Neutrophil (primary cell): ENCODE measurements around the gene ZNF280A.
"Not testable (repeated sequence)": the region's sequence is repeated elsewhere in the genome, so short reads cannot be mapped to it uniquely, and the experiment has no call there.

Source experiments
- H3K27ac ChIP-seq: fragments of 200-600 bp; sonication (generic); 2 replicates; pipeline ENCODE4 v1.5.1; 2016; ENCODE audit warnings: mild to moderate bottlenecking, moderate library complexity
- H3K27me3 ChIP-seq: fragments of 200-600 bp; sonication (generic); 2 replicates; pipeline ENCODE4 v1.6.0; 2016; ENCODE audit warnings: mild to moderate bottlenecking
- H3K36me3 ChIP-seq: fragments of 200-600 bp; sonication (generic); 2 replicates; pipeline ENCODE4 v1.5.1; 2017
- H3K4me1 ChIP-seq, 2 experiments: fragments of 200-600 bp in 1 of 2; sonication (generic) in 1 of 2; 1 replicate in 1 of 2; 2 replicates in 1 of 2; pipeline versions ENCODE4 v1.5.1 to v1.6.1; 2013 to 2016; ENCODE audit warnings: low read depth in 1 of 2, low read length in 1 of 2, mild to moderate bottlenecking in 1 of 2, moderate library complexity in 1 of 2; ENCODE audit not compliant: control insufficient read depth in 1 of 2, insufficient read depth in 1 of 2
- H3K4me3 ChIP-seq, 2 experiments: fragments of 200-600 bp in 1 of 2; sonication (generic) in 1 of 2; 1 replicate in 1 of 2; 2 replicates in 1 of 2; pipeline ENCODE4 v1.5.1; 2013 to 2016; ENCODE audit warnings: low read depth in 1 of 2, low read length in 1 of 2, mild to moderate bottlenecking in 1 of 2, moderate library complexity in 1 of 2
- H3K9me3 ChIP-seq: fragments of 200-600 bp; sonication (generic); 2 replicates; pipeline ENCODE4 v1.5.1; 2016
- TF ChIP-seq, protein P1 (sequence below): fragments of 200-600 bp; sonication (generic); IDR thresholded peaks from 2 replicates; pipeline ENCODE4 v1.5.1; 2016; ENCODE audit warnings: antibody characterized with exemption

Gene ZNF280A

DNA sequence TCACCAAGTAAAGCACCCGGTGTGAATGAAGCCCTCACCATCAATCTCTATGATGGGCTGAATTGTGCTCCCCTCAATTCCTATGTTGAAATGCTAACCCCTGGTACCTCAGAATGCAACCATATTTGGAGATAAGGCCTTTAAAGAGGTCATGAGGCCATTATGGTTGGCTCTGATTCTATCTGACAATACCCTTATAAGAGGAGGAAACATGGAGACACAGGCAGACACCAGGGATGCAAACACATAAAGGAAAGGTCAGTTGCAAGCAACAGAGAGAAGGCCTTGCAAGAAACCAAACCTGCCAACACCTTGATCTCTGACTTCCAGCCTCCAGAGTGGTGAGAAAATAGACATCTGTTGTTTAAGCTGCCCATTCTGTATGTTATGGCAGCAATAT is 13.3 kb upstream of the ZNF280A start:
- Histone ChIP-seq H3K27ac (no peak overlapping the region), H3K9me3 (no peaks in the 10 kb centered on the region), H3K4me3 (no peak overlapping the region), H3K4me1 (no peaks in the 10 kb centered on the region), H3K36me3 (no peaks in the 10 kb centered on the region), H3K27me3 (no peaks in the 10 kb centered on the region)
- TF ChIP-seq, protein P1, sequence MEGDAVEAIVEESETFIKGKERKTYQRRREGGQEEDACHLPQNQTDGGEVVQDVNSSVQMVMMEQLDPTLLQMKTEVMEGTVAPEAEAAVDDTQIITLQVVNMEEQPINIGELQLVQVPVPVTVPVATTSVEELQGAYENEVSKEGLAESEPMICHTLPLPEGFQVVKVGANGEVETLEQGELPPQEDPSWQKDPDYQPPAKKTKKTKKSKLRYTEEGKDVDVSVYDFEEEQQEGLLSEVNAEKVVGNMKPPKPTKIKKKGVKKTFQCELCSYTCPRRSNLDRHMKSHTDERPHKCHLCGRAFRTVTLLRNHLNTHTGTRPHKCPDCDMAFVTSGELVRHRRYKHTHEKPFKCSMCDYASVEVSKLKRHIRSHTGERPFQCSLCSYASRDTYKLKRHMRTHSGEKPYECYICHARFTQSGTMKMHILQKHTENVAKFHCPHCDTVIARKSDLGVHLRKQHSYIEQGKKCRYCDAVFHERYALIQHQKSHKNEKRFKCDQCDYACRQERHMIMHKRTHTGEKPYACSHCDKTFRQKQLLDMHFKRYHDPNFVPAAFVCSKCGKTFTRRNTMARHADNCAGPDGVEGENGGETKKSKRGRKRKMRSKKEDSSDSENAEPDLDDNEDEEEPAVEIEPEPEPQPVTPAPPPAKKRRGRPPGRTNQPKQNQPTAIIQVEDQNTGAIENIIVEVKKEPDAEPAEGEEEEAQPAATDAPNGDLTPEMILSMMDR, result no peak

DNA sequence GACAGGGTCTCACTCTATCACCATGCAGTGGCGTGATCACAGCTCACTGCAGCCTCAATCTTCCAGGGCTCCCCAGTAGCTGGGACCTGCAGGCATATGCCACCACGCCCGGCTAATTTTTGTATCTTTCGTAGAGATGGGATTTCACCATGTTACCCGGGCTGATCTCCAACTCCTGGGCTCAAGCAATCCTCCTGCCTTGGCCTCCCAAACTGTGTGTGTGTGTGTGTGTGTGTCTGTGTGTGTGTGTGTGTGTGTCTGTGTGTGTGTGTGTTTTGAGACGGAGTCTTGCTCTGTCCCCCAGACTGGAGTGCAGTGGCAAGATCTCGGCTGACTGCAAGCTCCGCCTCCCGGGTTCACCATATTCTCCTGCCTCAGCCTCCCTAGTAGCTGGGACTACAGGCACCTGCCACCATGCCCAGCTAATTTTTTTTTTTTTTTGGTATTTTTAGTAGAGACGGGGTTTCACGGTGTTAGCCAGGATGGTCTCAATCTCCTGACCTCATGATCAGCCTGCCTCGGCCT is 12.5 kb upstream of the ZNF280A start:
- H3K27ac ChIP-seq, H3K4me3 ChIP-seq, H3K36me3 ChIP-seq, H3K9me3 ChIP-seq, H3K27me3 ChIP-seq, H3K4me1 ChIP-seq: not testable (repeated sequence)

DNA sequence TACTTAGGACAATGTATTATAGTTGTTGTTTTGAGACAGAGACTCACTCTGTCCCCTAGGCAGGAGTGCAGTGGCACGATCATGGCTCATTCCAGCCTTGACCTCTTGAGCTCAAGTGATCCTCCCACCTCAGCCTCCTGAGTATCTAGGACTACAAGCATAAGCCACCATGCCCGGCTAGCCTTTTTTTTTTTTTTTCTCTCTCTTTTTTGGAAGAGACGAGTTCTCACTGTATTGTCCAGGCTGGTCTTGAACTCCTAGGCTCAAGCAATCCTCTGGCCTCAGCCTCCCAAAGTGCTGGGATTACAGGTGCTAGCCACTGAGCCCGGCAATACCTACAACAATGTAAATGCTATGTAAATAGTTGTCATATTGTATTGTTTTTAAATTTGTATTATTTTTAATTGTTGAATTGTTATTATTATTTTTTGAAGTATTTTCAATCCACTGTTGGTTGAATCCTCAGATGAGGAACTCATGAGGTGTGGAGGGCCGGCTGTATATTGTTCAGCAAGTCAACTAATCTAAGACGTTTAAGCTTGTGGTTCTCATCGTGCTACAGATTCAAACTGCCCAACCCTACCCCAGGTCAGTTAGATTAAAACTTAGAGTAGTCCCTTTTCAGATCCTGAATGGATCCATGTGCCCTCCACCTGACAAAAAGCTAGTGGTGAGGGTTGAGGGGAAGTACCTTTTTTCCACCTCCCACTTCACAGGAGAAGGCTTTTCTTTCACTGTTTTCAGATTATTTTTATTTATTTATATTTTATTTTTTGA is 11.9 kb upstream of the ZNF280A start:
- Histone ChIP-seq H3K4me3 (no peak overlapping the region), H3K27me3 (no peaks in the 10 kb centered on the region), H3K27ac (no peak overlapping the region), H3K36me3 (no peaks in the 10 kb centered on the region), H3K9me3 (no peaks in the 10 kb centered on the region), H3K4me1 (no peaks in the 10 kb centered on the region)
- TF ChIP-seq, protein P1, result no peak

DNA sequence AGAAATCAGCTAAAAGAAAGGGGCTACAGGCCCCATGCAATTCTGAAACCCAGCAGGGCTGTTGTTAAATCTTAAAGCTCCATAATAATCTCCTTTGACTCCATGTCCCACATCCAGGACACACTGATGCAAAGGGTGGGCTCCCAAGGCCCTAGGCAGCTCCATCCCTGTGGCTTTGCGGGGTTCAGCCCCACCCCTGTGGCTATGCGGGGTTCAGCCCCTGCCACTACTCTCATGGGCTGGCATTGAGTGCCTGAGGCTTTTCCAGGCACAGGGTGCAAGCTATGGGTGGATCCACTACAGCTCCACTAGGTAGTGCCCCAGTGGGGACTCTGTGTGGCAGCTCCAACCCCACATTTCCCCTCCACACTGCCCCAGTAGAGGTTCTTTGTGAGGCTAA is 8.7 kb upstream of the ZNF280A start:
- Histone ChIP-seq H3K27ac (no peak overlapping the region), H3K9me3 (no peaks in the 10 kb centered on the region), H3K4me3 (no peak overlapping the region), H3K36me3 (no peaks in the 10 kb centered on the region), H3K27me3 (peaks cover 6% of the 10 kb centered on the region), H3K4me1 (no peaks in the 10 kb centered on the region)
- TF ChIP-seq, protein P1, result no peak

DNA sequence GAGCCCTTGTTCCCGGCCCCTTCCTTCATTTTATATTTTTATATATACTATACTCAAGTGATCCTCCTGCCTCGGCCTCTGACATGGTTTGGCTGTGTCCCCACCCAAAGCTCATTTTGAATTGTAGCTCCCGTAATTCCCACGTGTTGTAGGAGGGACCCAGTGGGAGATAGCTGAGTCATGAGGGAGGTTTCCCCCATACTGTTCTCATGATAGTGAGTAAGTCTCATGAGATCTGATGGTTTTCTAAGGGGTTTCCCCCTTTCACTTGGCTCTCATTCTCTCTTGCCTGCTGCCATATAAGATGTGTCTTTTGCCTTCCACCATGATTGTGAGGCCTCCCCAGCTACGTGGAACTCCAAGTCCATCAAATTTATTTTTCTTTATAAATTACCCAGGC is 7.2 kb upstream of the ZNF280A start:
- Histone ChIP-seq H3K27ac (no peak overlapping the region), H3K9me3 (no peaks in the 10 kb centered on the region), H3K4me1 (no peaks in the 10 kb centered on the region), H3K36me3 (no peaks in the 10 kb centered on the region), H3K27me3 (peaks cover 6% of the 10 kb centered on the region), H3K4me3 (no peak overlapping the region)
- TF ChIP-seq, protein P1, result no peak

DNA sequence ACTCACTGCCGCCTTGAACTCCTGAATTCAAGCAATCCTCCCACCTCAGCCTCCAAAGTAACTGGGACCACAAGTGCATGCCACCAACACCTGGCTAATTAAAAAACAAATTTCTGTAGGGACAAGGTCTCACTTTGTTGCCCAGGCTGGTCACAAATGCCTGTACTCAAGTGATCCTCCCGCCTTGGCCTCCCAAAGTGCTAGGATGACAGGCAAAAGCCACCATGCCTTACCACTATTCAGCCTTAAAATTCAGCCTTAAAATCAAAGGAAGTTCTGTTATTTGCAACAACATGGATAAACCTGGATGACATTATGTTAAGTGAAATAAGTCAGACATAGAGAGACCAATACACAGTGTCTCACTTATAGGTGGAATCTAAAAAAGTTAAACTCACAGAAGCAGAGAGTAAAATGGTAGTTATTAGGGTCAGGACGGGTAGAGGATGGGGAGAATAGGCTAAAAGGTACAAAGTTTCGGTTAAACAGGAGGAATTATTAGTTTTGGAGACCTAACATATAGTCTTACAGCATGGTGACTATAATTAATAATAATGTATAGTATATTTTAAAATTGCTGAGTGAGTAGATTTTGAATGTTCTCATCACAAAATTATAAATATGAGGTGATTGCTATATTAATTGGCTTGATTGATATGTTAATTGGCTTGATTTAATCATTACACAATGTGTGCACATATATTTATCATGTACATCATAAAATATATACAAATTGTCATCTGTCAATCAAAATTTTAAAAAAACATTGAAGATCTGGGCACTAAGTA is 6.2 kb upstream of the ZNF280A start:
- Histone ChIP-seq H3K27ac (no peak overlapping the region), H3K27me3 (peaks cover 6% of the 10 kb centered on the region)
- TF ChIP-seq, protein P1, result no peak

More for the DNA sequence above, 6.2 kb upstream of the ZNF280A start:
- H3K9me3 ChIP-seq, result no peaks in the 10 kb centered on the region
- H3K4me1 ChIP-seq, result no peaks in the 10 kb centered on the region
- no peak overlapping the region for H3K4me3 ChIP-seq
- no peaks in the 10 kb centered on the region for H3K36me3 ChIP-seq
